ENCODE data around the gene HLA-DOA.

Gene HLA-DOA

GRCh38 chr6:32993363-32993973 is 15.9 kb downstream of the HLA-DOA start:
- TF ChIP-seq, protein P1, sequence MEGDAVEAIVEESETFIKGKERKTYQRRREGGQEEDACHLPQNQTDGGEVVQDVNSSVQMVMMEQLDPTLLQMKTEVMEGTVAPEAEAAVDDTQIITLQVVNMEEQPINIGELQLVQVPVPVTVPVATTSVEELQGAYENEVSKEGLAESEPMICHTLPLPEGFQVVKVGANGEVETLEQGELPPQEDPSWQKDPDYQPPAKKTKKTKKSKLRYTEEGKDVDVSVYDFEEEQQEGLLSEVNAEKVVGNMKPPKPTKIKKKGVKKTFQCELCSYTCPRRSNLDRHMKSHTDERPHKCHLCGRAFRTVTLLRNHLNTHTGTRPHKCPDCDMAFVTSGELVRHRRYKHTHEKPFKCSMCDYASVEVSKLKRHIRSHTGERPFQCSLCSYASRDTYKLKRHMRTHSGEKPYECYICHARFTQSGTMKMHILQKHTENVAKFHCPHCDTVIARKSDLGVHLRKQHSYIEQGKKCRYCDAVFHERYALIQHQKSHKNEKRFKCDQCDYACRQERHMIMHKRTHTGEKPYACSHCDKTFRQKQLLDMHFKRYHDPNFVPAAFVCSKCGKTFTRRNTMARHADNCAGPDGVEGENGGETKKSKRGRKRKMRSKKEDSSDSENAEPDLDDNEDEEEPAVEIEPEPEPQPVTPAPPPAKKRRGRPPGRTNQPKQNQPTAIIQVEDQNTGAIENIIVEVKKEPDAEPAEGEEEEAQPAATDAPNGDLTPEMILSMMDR (IDR thresholded peaks at IDR 0.05; ENCODE audit: extremely low read depth, insufficient read depth, missing control alignments), result no peak
- no peak for DNase-seq (ENCODE audit: low spot score)
- in situ Hi-C loops (cut with MboI; ENCODE audit: low pct_unique_long_range_greater_than_20kb, low sequenced_read_pairs, unreplicated experiment), result no loop called here

GRCh38 chr6:32991972-32992371 is 17.4 kb downstream of the HLA-DOA start:
- in situ Hi-C loops (cut with MboI; ENCODE audit: low pct_unique_long_range_greater_than_20kb, low sequenced_read_pairs, unreplicated experiment), result no loop called here
- TF ChIP-seq, protein P1 (IDR thresholded peaks at IDR 0.05; ENCODE audit: extremely low read depth, insufficient read depth, missing control alignments), result no peak
- DNase-seq (ENCODE audit: low spot score), result no peak

GRCh38 chr6:32989368-32989767 is 20.0 kb downstream of the HLA-DOA start:
- in situ Hi-C loops (cut with MboI; ENCODE audit: low pct_unique_long_range_greater_than_20kb, low sequenced_read_pairs, unreplicated experiment), result no loop called here
- DNase-seq (ENCODE audit: low spot score), result no peak
- TF ChIP-seq, protein P1 (IDR thresholded peaks at IDR 0.05; ENCODE audit: extremely low read depth, insufficient read depth, missing control alignments), result no peak

- DNase-seq (ENCODE audit: low spot score), result peak; percentile 74
- TF ChIP-seq, protein P1 (IDR thresholded peaks at IDR 0.05; ENCODE audit: extremely low read depth, insufficient read depth, missing control alignments), result peak; percentile 84
- in situ Hi-C loops (cut with MboI; ENCODE audit: low pct_unique_long_range_greater_than_20kb, low sequenced_read_pairs, unreplicated experiment), result no loop called here
These were observed 24.6 kb downstream of the HLA-DOA start for GRCh38 chr6:32984622-32985389.

DNA sequence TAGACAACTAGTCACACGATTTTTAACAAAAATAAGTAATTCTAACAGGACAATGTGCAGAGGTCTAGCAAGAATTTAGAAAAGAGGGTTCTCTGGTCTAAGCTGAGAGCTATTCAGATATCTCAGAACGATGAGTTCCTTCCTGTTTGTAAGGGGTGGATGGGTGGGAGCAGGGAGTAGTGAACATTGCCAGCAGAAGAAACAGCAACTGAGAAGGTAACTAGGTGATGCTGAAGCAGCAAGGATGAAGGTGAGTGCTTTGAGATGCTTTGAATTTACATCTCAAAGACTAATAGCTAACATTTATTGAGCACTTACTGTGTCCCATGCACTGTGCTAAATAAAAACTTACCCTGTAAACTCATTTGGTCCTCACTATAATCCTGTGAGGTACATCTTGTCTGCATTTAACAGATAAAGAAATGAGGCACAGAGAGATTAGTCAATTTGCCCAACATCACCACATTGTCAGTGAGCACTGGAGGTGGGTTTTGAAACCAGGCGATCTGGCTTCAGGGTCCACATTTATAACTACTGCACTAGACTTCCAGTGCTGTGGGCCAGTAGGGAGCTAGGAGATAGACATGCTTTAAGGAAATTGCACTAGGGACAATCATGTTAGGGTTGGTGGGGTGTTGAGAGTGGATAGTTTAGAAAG is 25.3 kb downstream of the HLA-DOA start:
- in situ Hi-C loops (cut with MboI; ENCODE audit: low pct_unique_long_range_greater_than_20kb, low sequenced_read_pairs, unreplicated experiment), result no loop called here
- DNase-seq (ENCODE audit: low spot score), result no peak
- TF ChIP-seq, protein P1 (IDR thresholded peaks at IDR 0.05; ENCODE audit: extremely low read depth, insufficient read depth, missing control alignments), result no peak

DNA sequence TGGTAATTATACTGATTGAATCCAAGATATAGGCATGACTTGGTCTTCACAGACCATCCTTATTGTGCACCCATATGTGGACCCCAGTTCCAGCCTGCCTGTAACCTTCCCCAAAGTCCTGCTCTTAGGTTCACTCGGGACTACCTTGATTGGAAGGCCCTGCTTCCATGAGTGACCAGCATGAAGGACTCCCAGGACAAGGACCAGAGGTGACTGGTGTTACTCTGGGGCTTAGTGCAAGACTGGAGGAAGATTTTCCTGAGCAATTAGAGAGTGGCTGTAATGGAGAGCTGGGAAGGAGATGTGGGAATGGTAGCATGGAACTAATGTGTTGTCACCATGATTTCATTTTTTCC is 25.9 kb downstream of the HLA-DOA start:
- DNase-seq (ENCODE audit: low spot score), result no peak
- TF ChIP-seq, protein P1 (IDR thresholded peaks at IDR 0.05; ENCODE audit: extremely low read depth, insufficient read depth, missing control alignments), result no peak
- in situ Hi-C loops (cut with MboI; ENCODE audit: low pct_unique_long_range_greater_than_20kb, low sequenced_read_pairs, unreplicated experiment), result no loop called here
